K562 (cell line): ENCODE results near the gene DHTKD1. TPM values are rescaled to one million over a fixed set of nuclear protein-coding genes. Genes with fewer than 3 reads are reported as not detected.

Experiments
- E2F3 ChIP-seq: fragments of 250-450 bp; sonication (Bioruptor Pico); IDR thresholded peaks from 2 replicates; pipeline ENCODE4 v1.4.0; 2020; ENCODE audit warnings: mild to moderate bottlenecking
- HES1 ChIP-seq: fragments of 450-650 bp; IDR thresholded peaks from 2 replicates; pipeline ENCODE4 v1.6.1; 2016; ENCODE audit warnings: low read depth, mild to moderate bottlenecking, moderate library complexity
- KLF1 ChIP-seq: fragments of 450-650 bp; IDR thresholded peaks from 2 replicates; pipeline ENCODE4 v1.6.1; 2016; ENCODE audit warnings: missing genetic modification characterization, missing compliant biosample characterization
- MECOM ChIP-seq: fragments of 250-450 bp; sonication (Bioruptor Pico); IDR thresholded peaks from 2 replicates; pipeline ENCODE4 v1.8.0; 2022; ENCODE audit warnings: inconsistent platforms
- MYNN ChIP-seq, 2 experiments: sonication (generic); formaldehyde crosslinking in 1 of 2; IDR thresholded peaks; 2 replicates each; pipeline versions ENCODE4 v1.5.0 to v1.6.1; 2016 to 2020; ENCODE audit warnings: antibody characterized with exemption in 1 of 2, missing genetic modification reagents in 1 of 2
- NCOA2 ChIP-seq, 2 experiments: fragments of 450-650 bp; IDR thresholded peaks; 2 replicates each; pipeline ENCODE4 v1.6.1; 2018; ENCODE audit warnings: mild to moderate bottlenecking in 2 of 2, moderate library complexity in 1 of 2; ENCODE audit not compliant: partially characterized antibody in 2 of 2
- POLR2A ChIP-seq: fragments of 450-650 bp; conservative IDR thresholded peaks from 2 replicates; pipeline ENCODE4 v1.6.1; 2016
- SAP30 ChIP-seq: fragments of 200-600 bp; sonication (generic); IDR thresholded peaks from 2 replicates; pipeline ENCODE4 v1.6.1; 2012; ENCODE audit warnings: borderline replicate concordance, low read depth, mild to moderate bottlenecking, moderate library complexity, low read length, control low read depth, inconsistent platforms; ENCODE audit not compliant: insufficient read depth, poor library complexity, severe bottlenecking
- SFPQ ChIP-seq: fragments of 200-400 bp; formaldehyde crosslinking; IDR thresholded peaks from 2 replicates; pipeline ENCODE4 v1.6.1; 2017; ENCODE audit warnings: mild to moderate bottlenecking, low read depth, low read length, moderate library complexity
- SRSF9 ChIP-seq: fragments of 200-400 bp; formaldehyde crosslinking; IDR thresholded peaks from 2 replicates; pipeline ENCODE4 v1.6.1; 2017; ENCODE audit warnings: low read depth, low read length, borderline replicate concordance
- TAF9B ChIP-seq: fragments of 450-650 bp; IDR thresholded peaks from 2 replicates; pipeline ENCODE4 v1.6.1; 2018; ENCODE audit warnings: mild to moderate bottlenecking; ENCODE audit not compliant: partially characterized antibody
- TARDBP ChIP-seq: fragments of 450-650 bp; IDR thresholded peaks from 2 replicates; pipeline ENCODE4 v1.6.1; 2016
- ZBTB9 ChIP-seq: fragments of 450-650 bp; formaldehyde crosslinking; IDR thresholded peaks from 2 replicates; pipeline ENCODE4 v1.4.0; 2020; ENCODE audit warnings: mild to moderate bottlenecking, moderate library complexity
- ZHX1 ChIP-seq: fragments of 150-350 bp; conservative IDR thresholded peaks from 2 replicates; pipeline ENCODE4 v1.6.1; 2014; ENCODE audit warnings: low read length
- ZNF184 ChIP-seq: sonication (generic); formaldehyde crosslinking; IDR thresholded peaks from 2 replicates; pipeline ENCODE4 v1.5.0; 2020; ENCODE audit warnings: missing genetic modification reagents
- ZNF436 ChIP-seq: fragments of 250-450, 450-650 bp; sonication (Bioruptor Pico); formaldehyde crosslinking; IDR thresholded peaks from 2 replicates; pipeline ENCODE4 v1.7.0; 2020; ENCODE audit warnings: mild to moderate bottlenecking
- ZNF445 ChIP-seq: fragments of 250-450 bp; sonication (Bioruptor Pico); IDR thresholded peaks from 2 replicates; pipeline ENCODE4 v1.4.0; 2020; ENCODE audit warnings: low read depth, mild to moderate bottlenecking, moderate library complexity
- ZNF586 ChIP-seq: fragments of 450-650 bp; formaldehyde crosslinking; conservative IDR thresholded peaks from 2 replicates; pipeline ENCODE4 v1.4.0; 2020; ENCODE audit warnings: mild to moderate bottlenecking, moderate library complexity
- ZNF655 ChIP-seq: fragments of 250-450 bp; sonication (Bioruptor Pico); IDR thresholded peaks from 2 replicates; pipeline ENCODE4 v1.5.0; 2021
- ZSCAN29 ChIP-seq: fragments of 450-650 bp; IDR thresholded peaks from 2 replicates; pipeline ENCODE4 v1.6.1; 2017
- polyA plus RNA-seq, 8 experiments: library from polyadenylated mRNA; depleted of rRNA in 4 of 8; stranded (reverse) in 5 of 8; unstranded in 3 of 8; fragments of >200 nt; fragmentation: Nextera tagmentation in 2 of 8; fragmentation: Illumina TruSeq in 1 of 8; extraction: Ambion mirVana in 2 of 8; extraction: Trizol in 1 of 8; gene quantifications; 2 replicates each; pipeline versions ENCODE4 v1.2.1 to v1.2.3, GENCODE V29; 2011 to 2014; ENCODE audit warnings: inconsistent platforms in 1 of 8, missing spikeins in 1 of 8
- total RNA-seq, 7 experiments: library from RNA; depleted of rRNA in 6 of 7; stranded (reverse); fragments of >200 nt in 6 of 7; fragmentation: Illumina TruSeq in 2 of 7; extraction: Trizol in 2 of 7; gene quantifications; 2 replicates each; pipeline versions ENCODE4 v1.2.1 to v1.2.3, GENCODE V29; 2011 to 2021; ENCODE audit warnings: low replicate concordance in 1 of 7

The DHTKD1 gene
- total and polyA plus RNA-seq, 9 of the 15 experiments (the other 6 are each of a cell fraction or from before 2014, with no cell fraction given): 3.1 to 19.7 (median 6.8) TPM

- TF ChIP-seq MYNN (IDR thresholded peaks at IDR 0.05) (no peak), MYNN (CRISPR knock-in tag; IDR thresholded peaks at IDR 0.05) (no peak), ZNF586 (no peak), HES1 (no peak), KLF1 (tag) (0 out of 2 replicates have a peak, but pooled peaks have one; percentile 77), TARDBP (no peak), ZNF436 (CRISPR knock-in tag) (no peak), ZNF184 (CRISPR knock-in tag) (no peak), SAP30 (peak; percentile 73), TAF9B (no peak), ZSCAN29 (peak; percentile 89), SFPQ (no peak), ZNF445 (CRISPR knock-in tag) (no peak), E2F3 (CRISPR knock-in tag) (peak; percentile 64; the same call in 1 of the 2 replicates), ZHX1 (no peak), SRSF9 (no peak), NCOA2 (IDR thresholded peaks at IDR 0.05; ENCODE audit: partially characterized antibody in 2 of 2) (no peak), POLR2A (peak; percentile 84), MECOM (CRISPR knock-in tag) (no peak), ZBTB9 (CRISPR knock-in tag) (no peak), ZNF655 (no peak)
Observed at GRCh38 chr10:12068449-12069269, at the start of gene DHTKD1 (continued).
